CD4-positive, alpha-beta T cell treated with Interleukin-4 for 4 hours (primary cell): Measurements from ENCODE around the gene SNRK.

Experiments used
- DNase-seq: peaks from one replicate; pipeline ENCODE4 v3.0.0-alpha.2; 2020

Gene SNRK

DNA sequence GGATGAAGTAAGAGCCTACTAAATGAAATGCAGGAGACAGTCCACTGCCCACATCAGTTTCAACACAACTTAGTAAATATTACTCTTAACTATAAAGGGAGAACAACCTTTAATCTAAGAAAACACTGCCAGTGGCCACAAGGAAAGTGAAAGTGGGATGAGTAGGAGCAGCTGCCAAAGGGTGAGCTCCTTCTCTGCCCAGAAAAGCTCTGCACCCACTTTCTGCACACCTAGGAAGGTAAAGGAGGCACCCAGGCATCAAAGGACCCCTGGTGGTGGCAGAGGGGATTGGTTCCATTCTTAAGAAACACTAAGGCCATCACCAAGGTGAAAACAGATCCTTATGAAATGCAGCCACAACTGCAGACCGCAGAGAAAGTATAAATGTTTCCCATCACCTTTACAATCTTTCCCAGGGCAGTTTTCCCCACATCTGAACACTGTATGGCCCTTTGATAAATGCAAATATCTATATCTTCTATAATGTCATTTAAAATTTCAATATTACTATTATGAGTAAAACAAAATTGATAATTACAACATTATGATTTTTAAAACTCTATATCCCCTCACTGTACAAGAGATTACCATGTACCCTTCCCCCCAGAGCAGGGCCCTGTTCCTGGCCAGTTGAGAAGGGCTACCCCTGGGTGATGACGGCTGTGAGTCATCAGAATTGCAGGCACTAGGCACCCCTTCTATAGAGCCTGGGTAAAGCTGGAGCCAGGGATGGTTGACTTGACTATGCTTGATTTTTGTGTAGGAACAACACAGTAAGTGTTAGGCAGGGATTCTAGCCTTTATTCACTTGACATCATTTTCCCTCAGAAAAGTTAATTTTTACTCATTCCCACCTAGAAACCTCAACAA lies 92.0 kb downstream of the SNRK start:
- peak; percentile 78 for DNase-seq

DNA sequence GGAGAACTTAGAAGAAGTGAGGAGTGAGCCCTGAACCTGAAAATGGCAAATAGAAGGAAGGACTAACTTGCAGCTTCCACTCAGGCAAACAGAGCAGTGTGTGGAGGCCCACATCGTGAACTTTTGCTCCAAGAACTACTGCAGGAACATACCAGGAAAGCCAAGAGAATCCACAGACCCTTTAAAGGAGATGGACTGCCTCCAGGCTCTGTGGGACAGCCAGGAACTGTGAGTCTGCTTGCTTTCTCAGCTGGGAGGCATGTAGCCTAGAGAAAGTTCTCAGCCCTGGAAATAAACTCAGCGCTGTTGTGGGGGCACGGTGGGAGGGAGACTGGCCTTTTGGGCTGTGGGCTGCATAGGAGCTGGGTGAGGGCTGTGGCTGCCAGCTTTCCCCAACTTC lies 93.0 kb downstream of the SNRK start:
- no peak for DNase-seq

DNA sequence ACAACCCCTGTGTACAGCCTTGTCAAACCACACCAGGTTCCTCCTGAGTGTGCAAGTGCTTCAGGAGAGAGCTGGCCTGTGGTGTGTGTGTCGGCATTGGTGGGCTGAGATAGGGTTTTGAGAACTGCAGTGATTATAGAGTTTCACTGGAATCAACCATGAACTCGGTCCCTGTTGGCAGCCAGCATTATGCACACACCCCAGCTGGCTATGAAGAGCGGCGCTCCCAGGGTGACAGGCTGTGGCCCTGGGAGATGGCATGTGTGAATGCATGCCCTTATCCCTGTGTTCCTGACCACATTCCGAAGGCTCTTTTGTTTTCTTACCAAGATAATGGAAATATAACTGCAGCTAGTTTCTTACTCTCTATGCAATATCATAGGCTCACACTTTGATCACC lies 101.8 kb downstream of the SNRK start:
- no peak for DNase-seq

DNA sequence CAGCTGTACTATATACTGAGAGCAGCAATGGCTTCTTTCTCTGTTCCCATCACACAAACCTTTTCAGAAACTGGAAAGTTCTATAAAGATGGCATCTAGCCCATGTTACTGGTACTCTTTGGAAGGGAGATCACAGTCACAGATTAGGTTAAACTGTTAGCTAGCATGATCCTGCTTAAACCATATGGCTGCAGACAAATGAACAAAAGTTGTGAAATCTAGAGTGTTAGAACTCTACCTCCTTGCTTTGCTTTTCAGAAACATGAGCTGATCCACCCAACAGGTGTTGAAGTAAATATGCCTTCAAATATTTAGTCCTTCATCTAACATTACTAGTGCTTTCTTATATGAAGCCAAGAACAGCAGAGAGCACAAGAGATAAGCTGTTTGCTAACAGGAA lies 102.6 kb downstream of the SNRK start:
- no peak for DNase-seq

DNA sequence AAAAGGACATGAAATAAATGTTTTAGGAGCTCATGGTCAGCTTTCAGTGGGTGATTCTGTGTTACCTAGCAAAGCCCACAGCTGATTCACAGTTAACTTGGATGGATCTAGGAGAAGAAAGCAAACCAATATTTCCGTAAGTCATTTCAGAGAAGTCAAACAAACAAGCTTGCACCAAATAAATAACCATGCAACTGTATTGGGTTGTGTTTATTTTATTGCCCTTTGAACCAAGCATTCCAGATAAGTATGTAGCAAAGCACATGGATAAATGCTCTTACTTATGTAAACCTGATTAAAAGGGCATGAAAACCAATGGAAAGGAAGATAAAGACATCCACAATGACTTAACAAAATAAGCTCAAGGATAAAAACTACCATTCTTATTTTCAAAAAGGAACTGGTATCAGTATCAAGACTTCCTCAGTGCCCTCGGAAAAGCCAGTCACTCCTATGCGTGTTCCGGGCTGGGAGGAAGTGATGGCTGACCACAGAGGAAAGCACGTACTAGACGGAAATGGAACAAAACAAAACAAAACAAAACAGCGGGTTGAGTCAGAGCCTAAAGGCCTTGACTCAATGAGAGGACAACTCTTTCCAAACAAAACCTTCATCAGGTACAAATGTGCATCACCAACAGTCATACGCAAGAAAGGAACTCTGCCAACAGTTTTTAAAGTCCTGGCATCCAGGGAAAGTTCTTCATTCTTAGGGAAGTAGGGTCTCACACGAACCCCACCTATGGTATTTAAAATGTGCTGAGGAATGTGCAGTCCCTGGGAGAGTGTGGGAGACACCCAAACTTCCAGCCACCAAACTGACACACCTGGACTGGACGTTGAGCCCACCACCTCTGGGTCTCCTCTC lies 103.3 kb downstream of the SNRK start:
- peak; percentile 90 for DNase-seq

DNA sequence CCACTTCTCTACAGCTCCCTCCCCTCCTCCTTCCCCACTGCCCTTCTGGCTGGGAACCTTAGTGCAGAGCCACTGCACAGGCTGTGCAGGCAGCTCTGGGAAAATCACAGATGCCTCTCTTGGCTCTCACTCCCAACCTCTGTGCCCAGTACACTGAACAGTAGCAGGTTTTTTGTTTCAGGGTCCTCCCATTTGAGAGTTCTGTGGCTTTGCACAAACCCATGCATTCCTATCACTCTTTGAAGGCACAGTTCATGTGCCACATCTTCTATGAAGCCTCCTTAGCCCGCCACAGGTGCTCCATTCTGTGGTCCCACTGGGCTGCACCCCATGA lies 103.9 kb downstream of the SNRK start:
- DNase-seq, result no peak

DNA sequence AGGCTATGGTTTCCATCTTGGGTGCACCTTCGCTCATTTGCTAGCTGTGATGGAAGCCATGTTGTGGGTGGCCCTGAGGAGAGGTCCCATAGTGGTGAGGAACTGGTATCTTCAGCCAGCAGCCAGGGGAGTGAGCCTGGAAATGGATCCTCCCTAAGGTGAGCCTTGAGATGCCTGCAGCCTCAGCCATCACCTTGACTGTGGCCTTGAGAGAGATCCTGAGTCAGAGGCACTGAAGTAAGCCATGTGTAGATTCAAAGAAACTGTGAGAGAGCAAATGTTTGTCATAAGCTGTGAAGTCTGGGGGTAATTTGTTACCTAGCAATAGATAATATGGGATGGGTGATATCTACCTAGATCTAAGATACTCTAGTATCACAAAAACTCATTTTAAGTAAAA lies 105.3 kb downstream of the SNRK start:
- peak; percentile 26 for DNase-seq

- no peak for DNase-seq
Observed at GRCh38 chr3:43394041-43394554, 107.8 kb downstream of the SNRK start.

GRCh38 chr3:43399034-43399433 lies 112.7 kb downstream of the SNRK start:
- DNase-seq, result no peak

DNA sequence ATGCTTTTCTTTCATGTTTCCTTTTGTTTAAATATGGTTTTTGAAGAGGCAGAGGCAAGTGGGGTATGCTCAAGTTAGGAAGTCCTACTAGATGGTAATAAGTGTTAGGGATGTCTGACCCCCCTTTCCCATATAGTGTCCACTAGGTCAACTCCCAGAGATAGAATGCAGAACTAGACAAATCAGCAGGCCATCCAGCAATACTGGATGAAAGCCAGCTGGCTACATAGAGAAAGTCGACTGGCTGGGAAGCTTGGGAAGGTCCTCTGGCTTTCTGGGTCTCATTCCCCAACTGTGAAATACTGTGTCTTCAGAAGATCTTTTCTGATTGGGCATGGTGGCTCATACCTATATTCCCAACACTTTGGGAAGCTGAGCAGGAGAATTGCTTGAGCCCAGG lies 113.8 kb downstream of the SNRK start:
- DNase-seq, result no peak
